ENCODE results near the gene PRDM15. TPM values are rescaled to one million over a fixed set of nuclear protein-coding genes. Genes with fewer than 3 reads are reported as not detected.

PRDM15 gene
- polyA plus RNA-seq, 1 experiment: 5.1 TPM

DNA sequence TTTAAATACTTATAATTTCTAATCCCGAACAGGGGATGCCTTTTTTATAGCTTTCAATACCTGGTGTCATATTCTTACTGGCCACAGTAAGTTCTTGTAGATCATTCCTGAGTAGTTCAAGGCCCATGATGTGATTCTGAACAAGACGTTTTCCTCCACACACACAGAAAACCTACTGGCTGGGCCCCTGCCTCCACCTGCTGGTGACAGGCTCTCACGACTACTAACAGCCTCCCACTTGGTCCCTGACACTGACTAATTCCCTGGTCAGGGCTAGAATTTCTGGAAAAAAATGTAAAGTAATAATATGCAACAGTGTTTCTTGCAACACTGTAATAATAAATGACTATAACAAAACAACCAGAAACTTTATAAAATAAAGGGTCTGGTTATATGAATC lies 61.9 kb downstream of the PRDM15 start:
- H3K9me3 ChIP-seq (ENCODE audit: control insufficient read depth, insufficient read depth, low read length): no peaks in the 10 kb centered on the region
- ChIA-PET POLR2A (interaction anchor here (0.6 to 0.7 kb wide), 2 partner anchors 52 to 293 kb away, joined by 4 read pairs; no protein-coding TSS in a partner anchor), CTCF (interaction anchor here (0.7 to 3.8 kb wide), 73 partner anchors 10 to 695 kb away, joined by 3 to 79 read pairs (median 5); no protein-coding TSS in a partner anchor)
- peak; percentile 44 for DNase-seq (ENCODE audit: low read depth, low spot score)
- no peak overlapping the region for H3K27ac ChIP-seq (ENCODE audit: low read depth, low read length)
- no peaks in the 10 kb centered on the region for H3K27me3 ChIP-seq (ENCODE audit: control insufficient read depth, insufficient read depth, low read length)
- H3K4me3 ChIP-seq (ENCODE audit: low read depth, low read length): no peak overlapping the region
- TF ChIP-seq, protein P1, sequence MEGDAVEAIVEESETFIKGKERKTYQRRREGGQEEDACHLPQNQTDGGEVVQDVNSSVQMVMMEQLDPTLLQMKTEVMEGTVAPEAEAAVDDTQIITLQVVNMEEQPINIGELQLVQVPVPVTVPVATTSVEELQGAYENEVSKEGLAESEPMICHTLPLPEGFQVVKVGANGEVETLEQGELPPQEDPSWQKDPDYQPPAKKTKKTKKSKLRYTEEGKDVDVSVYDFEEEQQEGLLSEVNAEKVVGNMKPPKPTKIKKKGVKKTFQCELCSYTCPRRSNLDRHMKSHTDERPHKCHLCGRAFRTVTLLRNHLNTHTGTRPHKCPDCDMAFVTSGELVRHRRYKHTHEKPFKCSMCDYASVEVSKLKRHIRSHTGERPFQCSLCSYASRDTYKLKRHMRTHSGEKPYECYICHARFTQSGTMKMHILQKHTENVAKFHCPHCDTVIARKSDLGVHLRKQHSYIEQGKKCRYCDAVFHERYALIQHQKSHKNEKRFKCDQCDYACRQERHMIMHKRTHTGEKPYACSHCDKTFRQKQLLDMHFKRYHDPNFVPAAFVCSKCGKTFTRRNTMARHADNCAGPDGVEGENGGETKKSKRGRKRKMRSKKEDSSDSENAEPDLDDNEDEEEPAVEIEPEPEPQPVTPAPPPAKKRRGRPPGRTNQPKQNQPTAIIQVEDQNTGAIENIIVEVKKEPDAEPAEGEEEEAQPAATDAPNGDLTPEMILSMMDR (IDR thresholded peaks at IDR 0.05; ENCODE audit: low read depth, low read length): peak; percentile 91

DNA sequence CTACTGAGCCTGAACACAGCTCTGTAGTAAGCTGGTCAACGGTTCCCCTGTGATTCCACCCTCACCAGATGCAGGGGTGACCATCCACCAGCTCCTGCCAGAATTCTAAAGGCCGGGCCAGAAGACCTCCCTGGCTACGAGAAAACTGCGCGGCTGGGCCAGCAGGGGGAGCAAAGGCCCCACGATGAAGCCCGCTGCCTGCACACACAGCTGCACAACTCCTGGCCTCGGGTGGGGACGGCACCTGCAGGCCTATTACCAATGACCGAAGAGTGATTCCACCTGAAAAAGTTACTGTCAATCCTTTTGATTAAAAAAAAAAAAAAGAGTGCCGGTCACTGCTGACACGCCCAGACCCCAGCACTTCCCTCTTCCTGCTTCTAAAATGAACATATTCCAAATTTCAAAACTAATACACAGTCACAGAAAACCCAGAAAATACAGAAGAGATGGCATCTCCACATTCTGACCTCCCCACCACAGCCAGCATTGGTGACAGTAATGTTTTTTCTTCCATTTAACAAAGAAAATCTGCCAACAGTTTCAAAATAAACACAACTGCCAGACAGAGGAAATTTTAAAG lies 62.5 kb downstream of the PRDM15 start:
- Histone ChIP-seq H3K27me3 (ENCODE audit: control insufficient read depth, insufficient read depth, low read length) (no peaks in the 10 kb centered on the region), H3K27ac (ENCODE audit: low read depth, low read length) (no peak overlapping the region), H3K4me3 (ENCODE audit: low read depth, low read length) (no peak overlapping the region), H3K9me3 (ENCODE audit: control insufficient read depth, insufficient read depth, low read length) (no peaks in the 10 kb centered on the region)
- ChIA-PET CTCF (interaction anchor here (0.6 to 3.8 kb wide), 81 partner anchors 9 to 694 kb away, joined by 3 to 79 read pairs (median 4); no protein-coding TSS in a partner anchor), POLR2A (interaction anchor here (0.6 to 0.7 kb wide), 2 partner anchors 52 to 294 kb away, joined by 4 read pairs; no protein-coding TSS in a partner anchor)
- TF ChIP-seq, protein P1 (IDR thresholded peaks at IDR 0.05; ENCODE audit: low read depth, low read length): peak; percentile 90
- DNase-seq (ENCODE audit: low read depth, low spot score): no peak

DNA sequence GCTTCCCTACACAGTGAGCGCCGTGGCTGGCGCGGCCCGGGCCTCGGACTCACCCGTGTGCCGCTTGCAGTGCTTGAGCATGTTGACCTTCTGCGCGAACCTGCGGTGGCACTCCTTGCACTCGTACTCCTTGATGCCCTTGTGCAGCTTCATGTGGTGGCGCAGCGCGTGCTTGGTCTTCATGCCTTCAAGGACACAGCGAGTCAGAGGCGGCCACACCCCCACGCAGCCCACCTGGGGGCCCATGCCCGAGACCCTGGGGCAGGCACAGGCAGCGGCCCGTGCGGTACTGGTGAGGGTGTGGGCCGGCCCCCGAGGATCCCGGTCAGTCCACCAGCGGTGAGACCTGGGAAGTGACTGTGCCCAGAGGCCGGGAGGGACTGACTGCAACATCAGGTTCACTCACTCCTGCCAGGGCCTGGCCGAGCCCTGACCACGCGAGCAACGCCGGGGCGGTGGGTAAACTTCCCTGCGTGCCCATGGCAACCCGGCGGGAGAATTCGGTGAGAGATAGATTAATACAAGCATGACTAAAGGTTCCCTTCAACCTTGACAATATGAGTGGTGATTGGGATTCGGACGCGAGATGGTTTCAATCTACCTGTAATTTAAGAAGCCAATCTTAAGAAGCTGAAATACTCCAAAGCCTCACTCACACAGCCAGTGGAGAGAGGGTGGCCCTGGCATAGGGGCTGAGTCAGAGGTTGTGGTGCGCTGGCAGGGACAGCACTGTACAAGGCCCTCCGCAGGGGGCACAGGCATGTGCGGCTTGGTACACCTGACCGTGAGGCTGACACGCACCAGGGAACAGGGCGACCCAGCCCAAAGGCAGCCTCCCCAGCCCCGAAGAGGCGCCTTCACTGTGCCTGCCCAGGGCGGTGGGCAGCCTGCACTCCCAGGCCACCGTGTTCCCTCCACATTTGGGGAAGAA lies 63.2 kb downstream of the PRDM15 start:
- POLR2A ChIA-PET: no interaction called here
- CTCF ChIA-PET: interaction anchor here (0.6 to 3.8 kb wide), 57 partner anchors 8 to 532 kb away, joined by 3 to 79 read pairs (median 5); no protein-coding TSS in a partner anchor
- Histone ChIP-seq H3K4me3 (ENCODE audit: low read depth, low read length) (no peak overlapping the region), H3K9me3 (ENCODE audit: control insufficient read depth, insufficient read depth, low read length) (no peaks in the 10 kb centered on the region), H3K27me3 (ENCODE audit: control insufficient read depth, insufficient read depth, low read length) (no peaks in the 10 kb centered on the region), H3K27ac (ENCODE audit: low read depth, low read length) (no peak overlapping the region)
- DNase-seq (ENCODE audit: low read depth, low spot score): no peak
- TF ChIP-seq, protein P1 (IDR thresholded peaks at IDR 0.05; ENCODE audit: low read depth, low read length): no peak

DNA sequence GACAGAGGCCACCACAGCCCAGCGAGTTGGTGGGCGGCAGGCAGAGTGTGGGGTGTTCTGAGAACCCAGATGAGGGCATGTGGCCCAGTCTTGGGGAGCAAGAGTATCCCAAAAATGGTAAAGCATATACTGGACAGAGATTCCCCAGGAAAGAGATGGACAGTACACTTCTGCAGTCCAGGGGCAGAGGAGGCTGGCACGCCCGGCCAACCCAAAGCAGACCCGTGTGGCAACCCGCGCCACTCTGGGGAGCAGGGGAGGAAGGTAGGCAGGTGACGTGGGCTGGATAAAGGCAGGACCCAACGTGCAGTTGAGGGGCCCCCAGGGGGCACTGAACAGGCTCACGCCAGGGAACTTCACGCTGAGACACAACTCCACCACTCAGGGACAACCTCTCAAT lies 65.9 kb downstream of the PRDM15 start:
- no peak overlapping the region for H3K27ac ChIP-seq (ENCODE audit: low read depth, low read length)
- ChIA-PET POLR2A (no interaction called here), CTCF (no interaction called here)
- no peak overlapping the region for H3K4me3 ChIP-seq (ENCODE audit: low read depth, low read length)
- DNase-seq (ENCODE audit: low read depth, low spot score): no peak
- no peaks in the 10 kb centered on the region for H3K27me3 ChIP-seq (ENCODE audit: control insufficient read depth, insufficient read depth, low read length)
- TF ChIP-seq, protein P1 (IDR thresholded peaks at IDR 0.05; ENCODE audit: low read depth, low read length): no peak
- H3K9me3 ChIP-seq (ENCODE audit: control insufficient read depth, insufficient read depth, low read length): no peaks in the 10 kb centered on the region
